Measurements from ENCODE around the gene AMH. TPM values are rescaled to one million over a fixed set of nuclear protein-coding genes. Genes with fewer than 3 reads are reported as not detected.

Gene AMH
- polyA plus RNA-seq, 1 of the 3 experiments (the other 2 are of a cell fraction): 18.1 TPM

DNA sequence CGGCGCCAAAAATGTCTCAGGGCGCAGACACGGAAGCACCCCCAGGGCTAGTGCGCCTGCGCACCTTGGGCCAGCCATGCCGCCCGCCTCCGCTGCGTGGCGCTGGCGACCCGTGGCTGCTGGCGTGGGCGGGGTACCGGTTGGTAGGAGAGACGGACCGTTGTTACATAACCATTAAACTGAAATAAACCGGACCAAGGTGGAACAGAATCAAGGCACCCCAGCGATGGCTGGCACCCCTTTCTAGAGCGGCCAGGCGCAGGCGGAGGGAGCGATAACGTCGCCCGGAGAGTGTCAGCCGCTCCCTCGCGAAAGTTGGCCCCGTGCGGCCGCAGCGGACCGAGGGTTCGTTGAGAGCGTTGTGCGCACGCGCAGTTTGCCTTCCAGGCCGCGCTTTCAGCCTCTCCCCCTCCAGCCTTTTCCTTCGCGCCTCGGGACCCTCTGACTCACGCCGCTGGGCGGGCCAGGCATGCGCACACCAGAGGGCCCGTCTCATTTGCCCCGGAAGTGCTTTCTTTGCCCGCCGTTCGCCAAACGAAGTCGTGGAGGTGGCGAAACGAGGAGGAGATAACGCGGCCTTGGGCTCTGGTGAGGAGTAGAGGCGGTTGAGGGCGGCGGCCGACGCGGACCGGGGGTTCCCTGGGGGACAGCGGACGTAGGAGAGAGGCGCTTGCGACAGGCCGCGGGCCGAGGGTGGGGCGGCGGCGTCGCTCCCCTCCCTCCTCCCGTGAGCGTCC is 12.6 kb upstream of the AMH start, which contains the start of the genes PLEKHJ1 and SF3A2 (continued):
- TF ChIP-seq, protein P1, sequence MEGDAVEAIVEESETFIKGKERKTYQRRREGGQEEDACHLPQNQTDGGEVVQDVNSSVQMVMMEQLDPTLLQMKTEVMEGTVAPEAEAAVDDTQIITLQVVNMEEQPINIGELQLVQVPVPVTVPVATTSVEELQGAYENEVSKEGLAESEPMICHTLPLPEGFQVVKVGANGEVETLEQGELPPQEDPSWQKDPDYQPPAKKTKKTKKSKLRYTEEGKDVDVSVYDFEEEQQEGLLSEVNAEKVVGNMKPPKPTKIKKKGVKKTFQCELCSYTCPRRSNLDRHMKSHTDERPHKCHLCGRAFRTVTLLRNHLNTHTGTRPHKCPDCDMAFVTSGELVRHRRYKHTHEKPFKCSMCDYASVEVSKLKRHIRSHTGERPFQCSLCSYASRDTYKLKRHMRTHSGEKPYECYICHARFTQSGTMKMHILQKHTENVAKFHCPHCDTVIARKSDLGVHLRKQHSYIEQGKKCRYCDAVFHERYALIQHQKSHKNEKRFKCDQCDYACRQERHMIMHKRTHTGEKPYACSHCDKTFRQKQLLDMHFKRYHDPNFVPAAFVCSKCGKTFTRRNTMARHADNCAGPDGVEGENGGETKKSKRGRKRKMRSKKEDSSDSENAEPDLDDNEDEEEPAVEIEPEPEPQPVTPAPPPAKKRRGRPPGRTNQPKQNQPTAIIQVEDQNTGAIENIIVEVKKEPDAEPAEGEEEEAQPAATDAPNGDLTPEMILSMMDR (IDR thresholded peaks at IDR 0.05): peak; percentile 97
- TF ChIP-seq MXI1 (IDR thresholded peaks at IDR 0.05; ENCODE audit: low read depth, low read length) (peak; percentile 100), YY1 (IDR thresholded peaks at IDR 0.05; ENCODE audit: low read depth) (peak; percentile 46), JUND (IDR thresholded peaks at IDR 0.05) (peak; percentile 57; the same call in 1 of the 2 replicates)

DNA sequence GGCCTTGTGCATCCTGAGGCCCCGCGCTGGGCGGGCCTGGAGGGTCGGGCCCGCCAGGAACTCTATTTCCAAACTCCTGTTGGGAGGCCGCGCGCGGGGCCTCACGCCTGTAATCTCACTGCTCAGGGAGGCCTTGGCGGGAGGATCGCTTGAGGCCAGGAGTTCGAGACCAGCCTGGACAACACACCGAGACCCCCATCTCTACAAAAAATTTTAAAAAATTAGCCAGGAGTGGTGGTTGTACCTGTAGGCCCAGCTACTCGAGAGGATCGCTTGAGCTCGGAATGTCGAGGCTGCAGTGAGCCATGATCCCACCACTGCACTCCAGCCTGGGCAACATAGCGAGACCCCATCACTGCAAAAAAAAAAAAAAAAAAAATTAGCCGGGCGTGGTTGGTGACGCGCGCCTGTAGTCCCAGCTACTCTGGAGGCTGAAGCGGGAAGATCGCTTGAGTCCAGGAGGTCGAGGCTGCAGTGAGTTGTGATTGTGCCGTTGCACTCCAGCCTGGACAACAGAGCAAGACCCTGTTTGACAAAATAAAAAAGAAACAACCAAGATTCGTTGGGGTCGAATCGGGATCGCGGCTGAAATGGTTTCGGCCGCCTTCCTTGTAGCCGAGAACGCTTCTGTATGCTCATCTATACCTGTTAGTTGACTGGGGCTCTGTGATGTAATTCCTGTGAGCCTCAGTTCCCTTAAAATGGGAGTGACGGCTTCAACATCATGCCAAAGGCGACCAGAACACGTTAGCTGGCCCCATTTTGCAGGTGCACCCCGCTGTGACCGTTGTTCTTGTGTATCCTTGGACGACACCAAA is 11.9 kb upstream of the AMH start:
- TF ChIP-seq ELF1 (IDR thresholded peaks at IDR 0.05) (0 out of 2 replicates have a peak, but pooled peaks have one; percentile 0), TAF1 (IDR thresholded peaks at IDR 0.05; ENCODE audit: borderline replicate concordance, low read depth, low read length) (no peak)
- H3K9me3 ChIP-seq: no peaks in the 10 kb centered on the region
- CTCF ChIA-PET: interaction anchor here (1.1 to 10.4 kb wide), 8 partner anchors 10 to 85 kb away, joined by 3 to 121 read pairs (median 10); partner anchors contain the start of gene JSRP1
- H3K4me1 ChIP-seq (ENCODE audit: control insufficient read depth in 1 of 2, insufficient read depth in 2 of 2, low read depth in 1 of 2, low read length in 1 of 2): peaks cover 21 to 49% of the 10 kb centered on the region in 2 experiments; a peak in 3 of 4 replicates
- H3K4me3 ChIP-seq (ENCODE audit: low read depth in 2 of 2, low read length in 1 of 2): peak overlapping the region; percentile 76 to 89
- H3K36me3 ChIP-seq (replicated peaks in 1 of 2; ENCODE audit: control insufficient read depth in 1 of 2, insufficient read depth in 2 of 2, low read length in 1 of 2): peaks cover 8 to 15% of the 10 kb centered on the region in 2 experiments
- no peaks in the 10 kb centered on the region for H3K27me3 ChIP-seq (ENCODE audit: insufficient read depth)
- H3K9ac ChIP-seq: peak overlapping the region; percentile 95
- peak overlapping the region; percentile 93 to 96 for H3K27ac ChIP-seq (ENCODE audit: low read depth in 2 of 2, low read length in 1 of 2)
- H3K9me2 ChIP-seq: no peaks in the 10 kb centered on the region
- H4K20me1 ChIP-seq (ENCODE audit: insufficient read depth): peaks cover 64% of the 10 kb centered on the region
- peak overlapping the region; percentile 98 for H3K4me2 ChIP-seq
- POLR2A ChIA-PET: interaction anchor here (1.6 kb wide), 1 partner anchor 19 kb away, joined by 3 read pairs; the partner anchor contains the start of gene JSRP1
- 35% methylated on average over 35 of the region's 43 CpGs for WGBS (ENCODE audit: low lambda C conversion rate)
- peaks cover 94% of the 10 kb centered on the region for H3K79me2 ChIP-seq (ENCODE audit: insufficient read depth)
- DNase-seq: no peak
- peaks cover 21% of the 10 kb centered on the region for H3F3A ChIP-seq (replicated peaks; ENCODE audit: insufficient read depth)
- H2AFZ ChIP-seq (ENCODE audit: low read depth): no peak overlapping the region

DNA sequence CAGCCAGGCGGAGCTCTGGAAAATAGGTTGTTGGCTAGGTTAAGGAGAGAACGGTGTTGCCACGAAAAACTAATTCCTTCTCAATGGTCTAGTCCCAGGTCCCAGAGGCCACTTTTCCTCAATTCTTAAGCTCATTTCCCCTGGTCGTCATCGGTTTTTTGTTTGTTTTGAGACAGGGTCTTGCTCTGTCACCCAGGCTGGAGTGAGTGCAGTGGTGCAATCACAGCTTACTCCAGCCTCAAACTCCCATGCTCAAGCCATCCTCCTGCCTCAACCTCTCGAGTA is 11.3 kb upstream of the AMH start:
- ChIA-PET CTCF (interaction anchor here (1.1 to 10.4 kb wide), 8 partner anchors 11 to 85 kb away, joined by 3 to 121 read pairs (median 10); partner anchors contain the start of gene JSRP1), POLR2A (interaction anchor here (1.6 kb wide), 1 partner anchor 19 kb away, joined by 3 read pairs; the partner anchor contains the start of gene JSRP1)
- no peaks in the 10 kb centered on the region for H3K9me2 ChIP-seq
- TF ChIP-seq RAD21 (IDR thresholded peaks at IDR 0.05; ENCODE audit: low read length): no peak
- no peak for TF ChIP-seq ELF1 (IDR thresholded peaks at IDR 0.05)
- no peak for TF ChIP-seq SIN3A (IDR thresholded peaks at IDR 0.05; ENCODE audit: borderline replicate concordance, low read depth, low read length)
- no peak for TF ChIP-seq EZH2phosphoT487 (IDR thresholded peaks at IDR 0.05; ENCODE audit: borderline replicate concordance, low read depth)
- TF ChIP-seq TAF1 (IDR thresholded peaks at IDR 0.05; ENCODE audit: borderline replicate concordance, low read depth, low read length): no peak
- no peak for TF ChIP-seq NRF1 (IDR thresholded peaks at IDR 0.05; ENCODE audit: low read depth, low read length)
- no peak for TF ChIP-seq YY1 (IDR thresholded peaks at IDR 0.05; ENCODE audit: low read depth)
- TF ChIP-seq RFX5 (IDR thresholded peaks at IDR 0.05; ENCODE audit: low read length): no peak
- TF ChIP-seq SMC3 (IDR thresholded peaks at IDR 0.05; ENCODE audit: low read depth, low read length): no peak
- TF ChIP-seq, protein P2, sequence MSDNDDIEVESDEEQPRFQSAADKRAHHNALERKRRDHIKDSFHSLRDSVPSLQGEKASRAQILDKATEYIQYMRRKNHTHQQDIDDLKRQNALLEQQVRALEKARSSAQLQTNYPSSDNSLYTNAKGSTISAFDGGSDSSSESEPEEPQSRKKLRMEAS (IDR thresholded peaks at IDR 0.05; ENCODE audit: low read depth): no peak
- no peak for TF ChIP-seq FOSL2 (IDR thresholded peaks at IDR 0.05; ENCODE audit: borderline replicate concordance, low read depth)
- TF ChIP-seq, protein P3, sequence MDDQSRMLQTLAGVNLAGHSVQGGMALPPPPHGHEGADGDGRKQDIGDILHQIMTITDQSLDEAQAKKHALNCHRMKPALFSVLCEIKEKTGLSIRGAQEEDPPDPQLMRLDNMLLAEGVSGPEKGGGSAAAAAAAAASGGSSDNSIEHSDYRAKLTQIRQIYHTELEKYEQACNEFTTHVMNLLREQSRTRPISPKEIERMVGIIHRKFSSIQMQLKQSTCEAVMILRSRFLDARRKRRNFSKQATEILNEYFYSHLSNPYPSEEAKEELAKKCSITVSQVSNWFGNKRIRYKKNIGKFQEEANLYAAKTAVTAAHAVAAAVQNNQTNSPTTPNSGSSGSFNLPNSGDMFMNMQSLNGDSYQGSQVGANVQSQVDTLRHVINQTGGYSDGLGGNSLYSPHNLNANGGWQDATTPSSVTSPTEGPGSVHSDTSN (IDR thresholded peaks at IDR 0.05): no peak

More for the DNA sequence above, 11.3 kb upstream of the AMH start:
- H3K36me3 ChIP-seq (replicated peaks in 1 of 2; ENCODE audit: control insufficient read depth in 1 of 2, insufficient read depth in 2 of 2, low read length in 1 of 2): peaks cover 4 to 15% of the 10 kb centered on the region in 2 experiments
- peaks cover 64% of the 10 kb centered on the region for H4K20me1 ChIP-seq (ENCODE audit: insufficient read depth)
- H3K4me1 ChIP-seq (ENCODE audit: control insufficient read depth in 1 of 2, insufficient read depth in 2 of 2, low read depth in 1 of 2, low read length in 1 of 2): peaks cover 21 to 50% of the 10 kb centered on the region in 2 experiments; a peak in 3 of 4 replicates
- no peaks in the 10 kb centered on the region for H3K9me3 ChIP-seq
- H3K4me3 ChIP-seq (ENCODE audit: low read depth in 2 of 2, low read length in 1 of 2): peak overlapping the region; percentile 76 to 89
- peak overlapping the region; percentile 98 for H3K4me2 ChIP-seq
- DNase-seq: no peak
- no peak overlapping the region for H2AFZ ChIP-seq (ENCODE audit: low read depth)
- H3K27ac ChIP-seq (ENCODE audit: low read depth in 2 of 2, low read length in 1 of 2): peak overlapping the region in 1 of 2 experiments; percentile 96; a peak in 3 of 4 replicates
- WGBS (ENCODE audit: low lambda C conversion rate): 70% methylated on average over 6 of the region's 6 CpGs
- peaks cover 95% of the 10 kb centered on the region for H3K79me2 ChIP-seq (ENCODE audit: insufficient read depth)
- peaks cover 21% of the 10 kb centered on the region for H3F3A ChIP-seq (replicated peaks; ENCODE audit: insufficient read depth)
- no peaks in the 10 kb centered on the region for H3K27me3 ChIP-seq (ENCODE audit: insufficient read depth)
- peak overlapping the region; percentile 95; the same call in 1 of the 2 replicates for H3K9ac ChIP-seq
